ENCODE data around the gene PHF2. TPM values are rescaled to one million over a fixed set of nuclear protein-coding genes. Genes with fewer than 3 reads are reported as not detected.

Gene PHF2
- total RNA-seq, 1 donor from 2014 or later: 36.5 TPM

DNA sequence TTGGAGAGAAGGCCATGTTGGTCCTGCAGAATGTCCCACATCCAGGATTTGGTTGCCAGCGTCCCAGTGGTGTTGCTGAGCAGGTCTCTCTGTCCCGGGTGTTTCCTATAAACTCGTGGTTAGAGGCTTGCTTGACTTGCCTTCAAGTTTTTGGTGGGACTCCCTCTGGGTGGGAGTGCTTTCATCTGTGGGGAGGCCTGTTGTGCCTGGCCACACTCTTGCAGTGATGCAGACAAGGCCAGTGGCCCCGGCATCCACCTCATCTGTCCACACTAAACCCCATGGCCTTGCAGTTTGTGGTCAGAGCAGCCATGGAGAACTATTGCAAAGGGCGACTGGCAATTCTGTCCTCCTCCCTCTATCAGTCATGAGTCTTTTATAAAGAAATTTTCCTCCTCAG, 71.8 kb downstream of the PHF2 start:
- Mint-ChIP-seq H3K4me1 (ENCODE audit: low read depth) (no peaks in the 10 kb centered on the region), H3K36me3 (ENCODE audit: insufficient read depth) (peaks cover 10% of the 10 kb centered on the region), H3K27ac (no peak overlapping the region), H3K27me3 (no peaks in the 10 kb centered on the region), H3K4me3 (ENCODE audit: low read depth) (no peak overlapping the region), H3K9me3 (ENCODE audit: low read depth) (no peaks in the 10 kb centered on the region)
- DNase-seq (ENCODE audit: low spot score, unreplicated experiment): peak; percentile 8
- TF ChIP-seq, protein P1, sequence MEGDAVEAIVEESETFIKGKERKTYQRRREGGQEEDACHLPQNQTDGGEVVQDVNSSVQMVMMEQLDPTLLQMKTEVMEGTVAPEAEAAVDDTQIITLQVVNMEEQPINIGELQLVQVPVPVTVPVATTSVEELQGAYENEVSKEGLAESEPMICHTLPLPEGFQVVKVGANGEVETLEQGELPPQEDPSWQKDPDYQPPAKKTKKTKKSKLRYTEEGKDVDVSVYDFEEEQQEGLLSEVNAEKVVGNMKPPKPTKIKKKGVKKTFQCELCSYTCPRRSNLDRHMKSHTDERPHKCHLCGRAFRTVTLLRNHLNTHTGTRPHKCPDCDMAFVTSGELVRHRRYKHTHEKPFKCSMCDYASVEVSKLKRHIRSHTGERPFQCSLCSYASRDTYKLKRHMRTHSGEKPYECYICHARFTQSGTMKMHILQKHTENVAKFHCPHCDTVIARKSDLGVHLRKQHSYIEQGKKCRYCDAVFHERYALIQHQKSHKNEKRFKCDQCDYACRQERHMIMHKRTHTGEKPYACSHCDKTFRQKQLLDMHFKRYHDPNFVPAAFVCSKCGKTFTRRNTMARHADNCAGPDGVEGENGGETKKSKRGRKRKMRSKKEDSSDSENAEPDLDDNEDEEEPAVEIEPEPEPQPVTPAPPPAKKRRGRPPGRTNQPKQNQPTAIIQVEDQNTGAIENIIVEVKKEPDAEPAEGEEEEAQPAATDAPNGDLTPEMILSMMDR (IDR thresholded peaks at IDR 0.05; ENCODE audit: unreplicated experiment): no peak

DNA sequence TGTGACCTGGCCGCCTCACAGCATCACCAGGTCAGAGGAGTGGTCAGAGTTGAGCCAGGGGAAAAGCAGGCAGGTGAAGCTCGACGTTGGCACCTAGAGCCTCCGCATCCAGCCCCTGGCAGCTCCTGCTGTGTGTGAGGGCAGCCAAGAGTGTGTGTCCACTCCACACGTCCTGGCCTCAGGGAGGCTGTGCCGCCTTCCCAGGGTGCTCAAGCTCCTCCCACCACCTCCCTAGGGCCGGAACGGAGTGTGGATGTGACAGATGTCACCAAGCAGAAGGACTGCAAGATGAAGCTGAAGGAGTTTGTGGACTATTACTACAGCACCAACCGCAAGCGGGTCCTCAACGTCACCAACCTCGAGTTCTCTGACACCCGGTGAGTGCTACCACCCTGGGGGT, 72.5 kb downstream of the PHF2 start:
- Mint-ChIP-seq H3K4me1 (ENCODE audit: low read depth) (no peaks in the 10 kb centered on the region), H3K4me3 (ENCODE audit: low read depth) (no peak overlapping the region), H3K36me3 (ENCODE audit: insufficient read depth) (peaks cover 9% of the 10 kb centered on the region), H3K9me3 (ENCODE audit: low read depth) (no peaks in the 10 kb centered on the region), H3K27me3 (no peaks in the 10 kb centered on the region), H3K27ac (peak overlapping the region; percentile 35)
- peak; percentile 5 for DNase-seq (ENCODE audit: low spot score, unreplicated experiment)
- TF ChIP-seq, protein P1 (IDR thresholded peaks at IDR 0.05; ENCODE audit: unreplicated experiment): no peak

DNA sequence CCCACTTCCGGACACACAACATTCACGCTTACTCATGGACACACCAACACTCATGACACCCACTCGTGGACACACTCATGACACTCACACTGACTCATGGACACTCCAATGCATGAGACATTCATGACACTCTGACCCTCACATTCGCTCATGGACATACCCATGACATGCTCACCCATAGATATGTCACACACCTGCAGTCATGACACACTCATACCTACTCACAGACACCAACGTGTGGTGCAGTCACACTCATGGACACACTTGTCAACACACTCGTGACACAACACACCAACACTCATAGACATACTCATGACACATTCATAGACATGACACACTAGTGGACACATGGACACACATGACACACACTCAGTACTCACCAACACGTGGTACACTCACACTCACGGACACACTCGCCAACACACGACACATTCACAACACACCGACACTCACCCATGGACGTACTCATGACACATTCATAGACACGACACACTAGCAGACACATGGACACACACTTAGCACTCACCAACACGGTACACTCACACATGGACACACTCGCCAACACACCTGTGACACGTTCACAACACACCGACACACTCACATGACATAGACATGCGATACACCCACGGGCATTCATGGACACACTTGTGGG, 73.4 kb downstream of the PHF2 start:
- H3K27ac Mint-ChIP-seq: no peak overlapping the region
- no peak for DNase-seq (ENCODE audit: low spot score, unreplicated experiment)
- H3K36me3 Mint-ChIP-seq (ENCODE audit: insufficient read depth): peaks cover 8% of the 10 kb centered on the region
- no peaks in the 10 kb centered on the region for H3K9me3 Mint-ChIP-seq (ENCODE audit: low read depth)
- TF ChIP-seq, protein P1 (IDR thresholded peaks at IDR 0.05; ENCODE audit: unreplicated experiment): no peak
- no peak overlapping the region for H3K4me3 Mint-ChIP-seq (ENCODE audit: low read depth)
- no peaks in the 10 kb centered on the region for H3K4me1 Mint-ChIP-seq (ENCODE audit: low read depth)
- no peaks in the 10 kb centered on the region for H3K27me3 Mint-ChIP-seq

DNA sequence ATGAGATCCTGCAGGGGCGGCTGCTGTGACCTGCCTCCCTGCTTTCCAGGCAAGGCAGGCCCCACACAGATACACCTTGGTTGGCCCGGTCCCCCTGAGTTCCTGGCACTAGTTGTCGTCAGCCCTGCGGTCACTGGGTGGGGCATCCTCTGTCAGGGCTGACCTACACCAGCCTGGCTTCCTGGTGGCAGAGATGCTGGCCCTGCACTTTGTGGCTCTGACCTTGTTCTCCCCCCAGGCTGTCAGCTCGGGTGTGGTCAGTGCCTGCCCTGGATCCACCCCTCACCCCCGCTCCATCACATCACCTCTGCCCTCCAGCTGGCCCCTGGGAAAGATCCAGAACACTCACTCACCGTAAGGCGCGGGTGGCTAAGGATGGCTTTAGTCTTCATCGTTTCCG, 74.1 kb downstream of the PHF2 start:
- Mint-ChIP-seq H3K27ac (no peak overlapping the region), H3K4me1 (ENCODE audit: low read depth) (no peaks in the 10 kb centered on the region), H3K36me3 (ENCODE audit: insufficient read depth) (peaks cover 8% of the 10 kb centered on the region), H3K4me3 (ENCODE audit: low read depth) (no peak overlapping the region), H3K9me3 (ENCODE audit: low read depth) (no peaks in the 10 kb centered on the region), H3K27me3 (no peaks in the 10 kb centered on the region)
- TF ChIP-seq, protein P1 (IDR thresholded peaks at IDR 0.05; ENCODE audit: unreplicated experiment): no peak
- no peak for DNase-seq (ENCODE audit: low spot score, unreplicated experiment)

DNA sequence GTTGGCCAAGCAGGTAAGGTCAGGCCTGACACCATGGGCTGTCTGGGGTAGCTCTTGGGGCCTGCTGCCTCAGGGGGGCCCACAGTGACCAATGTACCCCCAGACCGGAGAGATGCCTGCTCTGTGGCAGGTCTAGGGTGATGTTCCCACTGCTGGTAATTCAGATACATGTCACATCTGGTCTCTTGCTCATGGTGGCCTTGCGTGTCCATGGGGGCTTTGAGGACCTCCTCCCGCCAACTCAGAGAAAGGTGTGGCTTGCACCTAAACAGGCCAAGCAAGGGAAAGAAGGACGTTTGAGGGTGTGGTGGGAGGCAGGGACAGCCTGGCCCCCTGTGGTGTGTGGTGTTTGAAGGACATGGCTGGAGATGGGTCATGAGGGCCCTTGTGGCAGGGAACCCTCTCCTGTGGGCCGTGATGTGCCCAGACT, 75.2 kb downstream of the PHF2 start:
- Mint-ChIP-seq H3K4me1 (ENCODE audit: low read depth) (no peaks in the 10 kb centered on the region), H3K9me3 (ENCODE audit: low read depth) (no peaks in the 10 kb centered on the region), H3K4me3 (ENCODE audit: low read depth) (no peak overlapping the region), H3K27me3 (no peaks in the 10 kb centered on the region), H3K36me3 (ENCODE audit: insufficient read depth) (peaks cover 8% of the 10 kb centered on the region), H3K27ac (peak overlapping the region; percentile 5)
- TF ChIP-seq, protein P1 (IDR thresholded peaks at IDR 0.05; ENCODE audit: unreplicated experiment): no peak
- no peak for DNase-seq (ENCODE audit: low spot score, unreplicated experiment)
